Measurements from ENCODE around the gene PPIP5K2. TPM values are rescaled to one million over a fixed set of nuclear protein-coding genes. Genes with fewer than 3 reads are reported as not detected.

The PPIP5K2 gene
- total and polyA plus RNA-seq, 2 of the 8 experiments (the other 6 are each of a cell fraction or from before 2014, with no cell fraction given), result 14.8 to 46.6 TPM

DNA sequence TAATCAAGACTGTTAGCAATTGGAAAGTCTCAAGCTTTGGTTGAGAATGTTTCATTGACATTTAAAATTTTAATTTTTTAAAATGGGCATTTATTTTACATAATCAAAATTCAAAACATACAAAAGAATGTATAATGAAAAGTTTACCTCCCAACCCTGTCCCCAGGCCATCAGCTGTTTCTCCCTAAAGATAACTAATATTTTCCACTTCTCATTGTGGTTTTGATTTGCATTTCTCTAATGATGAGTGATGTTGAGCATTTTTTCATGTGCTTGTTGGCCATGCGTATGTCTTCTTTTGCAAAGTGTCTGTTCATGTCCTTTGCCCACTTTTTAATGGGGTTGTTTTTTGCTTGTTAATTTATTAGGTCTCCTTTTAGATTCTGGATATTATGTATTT, 127.0 kb downstream of the PPIP5K2 start:
- no peak overlapping the region for H3K4me2 ChIP-seq (ENCODE audit: insufficient read depth in 1 of 2, low read depth in 2 of 2, low read length in 2 of 2)
- CTCF ChIA-PET (ENCODE audit: partially characterized antibody), result interaction anchor here (0.5 to 1.1 kb wide), 2 partner anchors 22 to 223 kb away, joined by 3 read pairs; no protein-coding TSS in a partner anchor
- H2AFZ ChIP-seq (ENCODE audit: low read length), result no peak overlapping the region
- H3K9me3 ChIP-seq (ENCODE audit: insufficient read depth in 2 of 2, low read depth in 1 of 2, low read length in 1 of 2), result no peaks in the 10 kb centered on the region
- no peak overlapping the region for H4K5ac ChIP-seq (ENCODE audit: insufficient read length, low read depth, low read length)
- H3K23ac ChIP-seq (ENCODE audit: insufficient read length), result no peak overlapping the region
- no peaks in the 10 kb centered on the region for H3K79me2 ChIP-seq (ENCODE audit: control insufficient read depth in 1 of 2, insufficient read depth in 2 of 2, low read length in 2 of 2)
- H3K14ac ChIP-seq (ENCODE audit: insufficient read length), result no peak overlapping the region
- H3K18ac ChIP-seq (ENCODE audit: extremely low read depth, low read length), result no peak overlapping the region
- no peaks in the 10 kb centered on the region; a peak in 1 of 7 replicates for H3K4me1 ChIP-seq (replicated peaks in 1 of 4; ENCODE audit: control insufficient read depth in 3 of 4, insufficient read depth in 4 of 4, low read length in 3 of 4)
- no peak for DNase-seq (ENCODE audit: low read depth in 1 of 2, low spot score in 2 of 2)
- FAIRE-seq, result no peak
- no peak overlapping the region for H2BK15ac ChIP-seq (ENCODE audit: low read length)
- no peak for TF ChIP-seq RFX5 (IDR thresholded peaks at IDR 0.05; ENCODE audit: borderline replicate concordance, low read depth, low read length)
- no peak for TF ChIP-seq EP300 (IDR thresholded peaks at IDR 0.05; ENCODE audit: borderline replicate concordance in 1 of 2, low read depth in 2 of 2, low read length in 2 of 2)
- no peak for TF ChIP-seq JUN (IDR thresholded peaks at IDR 0.05; ENCODE audit: low read depth, low read length)
- no peak for TF ChIP-seq EGR1 (IDR thresholded peaks at IDR 0.05; ENCODE audit: borderline replicate concordance, low read depth, low read length)
- TF ChIP-seq, protein P1, sequence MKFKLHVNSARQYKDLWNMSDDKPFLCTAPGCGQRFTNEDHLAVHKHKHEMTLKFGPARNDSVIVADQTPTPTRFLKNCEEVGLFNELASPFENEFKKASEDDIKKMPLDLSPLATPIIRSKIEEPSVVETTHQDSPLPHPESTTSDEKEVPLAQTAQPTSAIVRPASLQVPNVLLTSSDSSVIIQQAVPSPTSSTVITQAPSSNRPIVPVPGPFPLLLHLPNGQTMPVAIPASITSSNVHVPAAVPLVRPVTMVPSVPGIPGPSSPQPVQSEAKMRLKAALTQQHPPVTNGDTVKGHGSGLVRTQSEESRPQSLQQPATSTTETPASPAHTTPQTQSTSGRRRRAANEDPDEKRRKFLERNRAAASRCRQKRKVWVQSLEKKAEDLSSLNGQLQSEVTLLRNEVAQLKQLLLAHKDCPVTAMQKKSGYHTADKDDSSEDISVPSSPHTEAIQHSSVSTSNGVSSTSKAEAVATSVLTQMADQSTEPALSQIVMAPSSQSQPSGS (IDR thresholded peaks at IDR 0.05; ENCODE audit: low read length), result no peak
- TF ChIP-seq MAFK (IDR thresholded peaks at IDR 0.05; ENCODE audit: low read depth, low read length), result no peak
- TF ChIP-seq RAD21 (IDR thresholded peaks at IDR 0.05 in 1 of 2, conservative IDR thresholded peaks at IDR 0.05 in 1 of 2; ENCODE audit: low read depth in 2 of 2, low read length in 2 of 2), result no peak
- H2BK12ac ChIP-seq (ENCODE audit: low read depth, low read length), result no peak overlapping the region
- H3K56ac ChIP-seq (replicated peaks; ENCODE audit: insufficient read length, low read depth, low read length), result no peak overlapping the region
- H2BK20ac ChIP-seq (ENCODE audit: low read length), result no peak overlapping the region
- H3K4me3 ChIP-seq (ENCODE audit: extremely low read depth in 1 of 4, insufficient read depth in 2 of 4, low read depth in 3 of 4, low read length in 4 of 4), result no peak overlapping the region
- H3K23me2 ChIP-seq (ENCODE audit: low read depth, low read length), result no peaks in the 10 kb centered on the region
- POLR2A ChIA-PET (ENCODE audit: partially characterized antibody), result no interaction called here
- 88% methylated on average over 1 of the region's 1 CpG; no CpG with 5 or more reads in 1 of the 2 experiments for WGBS, 2 experiments (ENCODE audit: extremely low coverage in 1 of 2, insufficient coverage in 1 of 2, insufficient read length in 1 of 2, insufficient replicate concordance in 2 of 2, low coverage in 1 of 2, low lambda C conversion rate in 2 of 2, missing lambda C conversion rate in 1 of 2)
- H2BK5ac ChIP-seq (ENCODE audit: low read depth, low read length), result no peak overlapping the region
- no peak overlapping the region for H3K9ac ChIP-seq (replicated peaks in 1 of 4; ENCODE audit: extremely low read depth in 1 of 4, low read depth in 3 of 4, low read length in 3 of 4)
- H3K27ac ChIP-seq (ENCODE audit: low read depth, low read length), result no peak overlapping the region
- H3K27me3 ChIP-seq (replicated peaks in 1 of 4; ENCODE audit: control insufficient read depth in 3 of 4, extremely low read depth in 1 of 4, insufficient read depth in 3 of 4, low read length in 3 of 4), result no peaks in the 10 kb centered on the region
- H2AK5ac ChIP-seq (ENCODE audit: low read depth, low read length), result no peak overlapping the region
- no peak overlapping the region for H3K4ac ChIP-seq (replicated peaks; ENCODE audit: insufficient read length, low read depth, low read length)
- H3K79me1 ChIP-seq (ENCODE audit: low read depth, low read length), result no peaks in the 10 kb centered on the region
- no peak overlapping the region for H2BK120ac ChIP-seq (replicated peaks; ENCODE audit: low read depth, low read length)
- no peak overlapping the region for H4K8ac ChIP-seq (ENCODE audit: extremely low read depth, insufficient read depth, low read length)
- H4K91ac ChIP-seq (replicated peaks; ENCODE audit: insufficient read length, low read length), result no peak overlapping the region
- no peaks in the 10 kb centered on the region for H3K36me3 ChIP-seq (ENCODE audit: control insufficient read depth in 2 of 4, insufficient read depth in 4 of 4, low read length in 3 of 4)
- no peaks in the 10 kb centered on the region for H4K20me1 ChIP-seq (replicated peaks in 1 of 2; ENCODE audit: control insufficient read depth in 1 of 2, insufficient read depth in 2 of 2, low read length in 2 of 2)

Measured in H1 (cell line).